NT2/D1 (cell line): Measurements from ENCODE around the gene AFTPH.

Experiments used
- SUZ12 ChIP-seq: IDR thresholded peaks from 2 replicates; pipeline ENCODE4 v1.6.1; 2011; ENCODE audit not compliant: insufficient read length, insufficient read depth; ENCODE audit errors: extremely low read depth
- YY1 ChIP-seq: IDR thresholded peaks from 2 replicates; pipeline ENCODE4 v1.6.1; 2011; ENCODE audit not compliant: insufficient read length, insufficient read depth
- ZNF274 ChIP-seq: IDR thresholded peaks from 2 replicates; pipeline ENCODE4 v1.6.1; 2011; ENCODE audit warnings: mild to moderate bottlenecking, low read depth, low read length

GRCh38 chr2:64632835-64633819, 109.0 kb downstream of the AFTPH start:
- TF ChIP-seq ZNF274 = no peak
- TF ChIP-seq YY1 = no peak
- no peak for TF ChIP-seq SUZ12
